LNCAP (cell line): ENCODE results near the gene APBB2.
A peak's percentile ranks its signal among the peaks of the same experiment; 100 is the strongest.

ENCODE experiments used
- TF ChIP-seq, protein P1 (sequence below): fragments of 450-650 bp; IDR thresholded peaks from 2 replicates; pipeline ENCODE4 v1.5.1; 2017; ENCODE audit warnings: mild to moderate bottlenecking

The APBB2 gene

GRCh38 chr4:41215155-41215554, 813 bp upstream of the APBB2 start:
- TF ChIP-seq, protein P1, sequence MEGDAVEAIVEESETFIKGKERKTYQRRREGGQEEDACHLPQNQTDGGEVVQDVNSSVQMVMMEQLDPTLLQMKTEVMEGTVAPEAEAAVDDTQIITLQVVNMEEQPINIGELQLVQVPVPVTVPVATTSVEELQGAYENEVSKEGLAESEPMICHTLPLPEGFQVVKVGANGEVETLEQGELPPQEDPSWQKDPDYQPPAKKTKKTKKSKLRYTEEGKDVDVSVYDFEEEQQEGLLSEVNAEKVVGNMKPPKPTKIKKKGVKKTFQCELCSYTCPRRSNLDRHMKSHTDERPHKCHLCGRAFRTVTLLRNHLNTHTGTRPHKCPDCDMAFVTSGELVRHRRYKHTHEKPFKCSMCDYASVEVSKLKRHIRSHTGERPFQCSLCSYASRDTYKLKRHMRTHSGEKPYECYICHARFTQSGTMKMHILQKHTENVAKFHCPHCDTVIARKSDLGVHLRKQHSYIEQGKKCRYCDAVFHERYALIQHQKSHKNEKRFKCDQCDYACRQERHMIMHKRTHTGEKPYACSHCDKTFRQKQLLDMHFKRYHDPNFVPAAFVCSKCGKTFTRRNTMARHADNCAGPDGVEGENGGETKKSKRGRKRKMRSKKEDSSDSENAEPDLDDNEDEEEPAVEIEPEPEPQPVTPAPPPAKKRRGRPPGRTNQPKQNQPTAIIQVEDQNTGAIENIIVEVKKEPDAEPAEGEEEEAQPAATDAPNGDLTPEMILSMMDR = no peak

DNA sequence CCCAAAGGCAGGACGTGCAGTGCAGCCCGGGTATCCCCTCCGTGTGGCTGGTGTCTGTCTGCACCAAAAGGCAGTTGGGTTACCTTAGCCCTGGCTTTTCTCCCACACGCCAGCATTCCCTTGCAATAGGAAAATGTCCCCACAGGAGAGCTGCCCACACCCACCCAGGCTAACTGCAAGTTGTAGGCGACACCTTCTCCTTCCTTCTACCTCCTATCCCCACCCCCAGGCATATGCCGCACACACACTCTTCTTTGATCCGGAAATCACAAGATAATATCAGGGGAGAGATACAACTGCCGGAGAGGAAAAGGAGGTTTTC, 444 bp upstream of the APBB2 start:
- TF ChIP-seq, protein P1 = peak; percentile 24

DNA sequence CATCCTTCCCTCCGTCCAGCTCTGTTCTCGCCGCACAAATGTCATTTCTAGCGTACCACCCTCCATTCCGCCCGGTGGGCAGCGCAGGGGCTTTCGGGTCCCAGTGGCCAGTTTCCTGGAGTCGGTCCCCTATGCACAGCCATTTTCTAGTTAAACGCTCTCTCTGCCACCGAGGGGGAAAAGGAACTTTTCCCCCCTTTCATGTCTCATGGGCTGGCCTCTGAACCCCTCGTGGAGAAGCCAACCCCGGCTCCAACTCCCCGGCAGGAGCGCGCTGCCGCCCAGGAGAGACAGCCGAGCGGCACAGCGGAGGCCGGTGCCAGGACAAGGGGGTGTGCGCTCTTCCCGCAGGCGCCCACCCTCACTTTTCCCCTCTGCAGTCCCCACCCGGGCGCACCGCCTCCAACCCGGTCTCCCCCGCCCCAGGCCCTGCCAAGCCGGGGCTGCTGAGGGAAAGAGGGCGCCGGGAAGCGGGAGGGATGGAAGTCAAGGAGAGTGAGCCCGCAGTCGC, 662 bp downstream of the APBB2 start:
- TF ChIP-seq, protein P1 = no peak

DNA sequence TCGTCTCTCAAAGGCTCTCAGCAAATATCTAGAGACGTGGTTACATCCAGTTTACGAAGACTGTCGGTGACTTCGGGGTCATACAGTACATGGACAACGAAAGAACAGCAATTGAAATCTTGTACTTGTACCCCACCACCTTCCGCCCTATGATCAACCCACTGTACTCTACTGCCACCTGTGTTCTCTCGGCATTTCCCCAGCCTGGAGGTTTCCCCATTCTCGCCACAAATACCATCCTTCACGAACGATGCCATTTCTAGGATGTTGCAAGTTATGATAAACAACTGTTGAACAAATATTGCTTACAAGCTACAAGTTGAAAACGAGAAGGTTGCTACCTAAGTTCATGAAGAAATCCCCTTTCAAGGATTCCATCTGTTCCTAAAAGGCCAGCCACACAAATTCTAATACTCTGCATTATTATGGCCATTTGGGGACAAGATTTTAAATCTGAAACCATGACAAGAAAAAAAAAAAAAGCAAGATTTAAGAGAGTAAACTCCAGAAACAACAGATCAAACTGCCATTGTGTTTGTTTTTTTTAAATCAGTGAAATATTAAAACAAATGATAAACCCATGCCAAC, 1.6 kb downstream of the APBB2 start:
- TF ChIP-seq, protein P1 = peak; percentile 61

GRCh38 chr4:41211951-41212615, 2.3 kb downstream of the APBB2 start:
- TF ChIP-seq, protein P1 = no peak

DNA sequence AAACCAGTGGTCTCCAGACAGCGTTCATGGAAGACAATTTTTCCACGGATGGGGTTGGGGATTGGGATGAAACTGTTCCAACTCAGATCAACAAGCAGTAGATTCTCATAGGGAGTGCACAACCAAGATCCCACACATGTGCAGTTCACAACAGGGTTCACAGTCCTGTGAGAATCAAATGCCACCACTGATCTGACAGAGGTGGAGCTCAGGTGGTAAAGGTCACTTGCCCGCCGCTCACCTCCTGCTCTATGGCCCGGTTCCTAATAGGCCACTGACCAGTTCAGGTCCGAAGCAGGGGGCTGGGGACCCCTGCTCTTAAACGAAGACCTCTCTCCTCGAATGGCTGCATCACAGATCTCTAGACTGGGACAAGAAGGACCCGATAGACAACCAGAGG, 4.4 kb downstream of the APBB2 start:
- TF ChIP-seq, protein P1 = no peak

- TF ChIP-seq, protein P1 = no peak
These were observed 5.2 kb downstream of the APBB2 start for GRCh38 chr4:41209187-41209586.
